H9 (cell line): ENCODE results near the gene FAM193B. TPM values are rescaled to one million over a fixed set of nuclear protein-coding genes. Genes with fewer than 3 reads are reported as not detected.

Source experiments
- DNase-seq: peaks from one replicate; pipeline ENCODE4 v3.0.0-alpha.2; 2017
- H2AFZ ChIP-seq: one replicate; pipeline ENCODE4 v1.6.1; 2013; ENCODE audit warnings: mild to moderate bottlenecking, low read length, control low read depth, moderate library complexity
- H2AK5ac ChIP-seq: 2 replicates; pipeline ENCODE4 v1.6.1; 2013; ENCODE audit warnings: low read length, control low read depth, mixed read lengths; ENCODE audit not compliant: insufficient read length
- H2BK120ac ChIP-seq: one replicate; pipeline ENCODE4 v1.6.1; 2013; ENCODE audit warnings: low read depth, mild to moderate bottlenecking, low read length, control low read depth, inconsistent platforms; ENCODE audit not compliant: poor library complexity, severe bottlenecking
- H2BK12ac ChIP-seq: 2 replicates; pipeline ENCODE4 v1.6.1; 2013; ENCODE audit warnings: low read length, control low read depth, mixed read lengths, low read depth; ENCODE audit not compliant: insufficient read length
- H2BK15ac ChIP-seq: 2 replicates; pipeline ENCODE4 v1.6.1; 2013; ENCODE audit warnings: low read depth, low read length, control low read depth
- H2BK20ac ChIP-seq: one replicate; pipeline ENCODE4 v1.6.1; 2013; ENCODE audit warnings: low read depth, mild to moderate bottlenecking, low read length, control low read depth, inconsistent platforms; ENCODE audit not compliant: poor library complexity, severe bottlenecking
- H2BK5ac ChIP-seq: 2 replicates; pipeline ENCODE4 v1.6.1; 2013; ENCODE audit warnings: low read length, control low read depth, mixed read lengths; ENCODE audit not compliant: insufficient read length
- H3K14ac ChIP-seq: 2 replicates; pipeline ENCODE4 v1.6.1; 2013; ENCODE audit warnings: low read length, control low read depth; ENCODE audit not compliant: insufficient read depth
- H3K18ac ChIP-seq: 2 replicates; pipeline ENCODE4 v1.6.1; 2013; ENCODE audit warnings: low read depth, mild to moderate bottlenecking, mixed read lengths, low read length, control low read depth; ENCODE audit not compliant: insufficient read length
- H3K23ac ChIP-seq: 2 replicates; pipeline ENCODE4 v1.6.1; 2013; ENCODE audit warnings: low read length, control low read depth, mixed read lengths, low read depth; ENCODE audit not compliant: insufficient read length
- H3K23me2 ChIP-seq: 2 replicates; pipeline ENCODE4 v1.6.1; 2013; ENCODE audit warnings: low read depth, mild to moderate bottlenecking, mixed read lengths, low read length, control low read depth; ENCODE audit not compliant: insufficient read length, poor library complexity, severe bottlenecking
- H3K27ac ChIP-seq: 2 replicates; pipeline ENCODE4 v1.5.1; 2013; ENCODE audit warnings: low read length, control low read depth, mixed read lengths, low read depth; ENCODE audit not compliant: insufficient read length
- H3K27me3 ChIP-seq: 2 replicates; pipeline ENCODE4 v1.6.1; 2013; ENCODE audit warnings: low read length, control low read depth, inconsistent platforms; ENCODE audit not compliant: insufficient read depth
- H3K4ac ChIP-seq: 2 replicates; pipeline ENCODE4 v1.6.1; 2013; ENCODE audit warnings: low read depth, mild to moderate bottlenecking, control low read depth, inconsistent platforms, low read length, moderate library complexity
- H3K4me1 ChIP-seq: 2 replicates; pipeline ENCODE4 v1.6.1; 2013; ENCODE audit warnings: low read length, control low read depth, inconsistent platforms; ENCODE audit not compliant: insufficient read depth
- H3K4me2 ChIP-seq: 2 replicates; pipeline ENCODE4 v1.6.1; 2013; ENCODE audit warnings: low read length, control low read depth, mixed read lengths; ENCODE audit not compliant: insufficient read length, insufficient read depth
- H3K56ac ChIP-seq: 2 replicates; pipeline ENCODE4 v1.6.1; 2013; ENCODE audit warnings: low read depth, mild to moderate bottlenecking, mixed read lengths, low read length, control low read depth; ENCODE audit not compliant: insufficient read length
- H3K79me1 ChIP-seq: 2 replicates; pipeline ENCODE4 v1.6.1; 2013; ENCODE audit warnings: low read depth, mild to moderate bottlenecking, moderate library complexity, low read length, control low read depth, inconsistent platforms; ENCODE audit not compliant: insufficient read depth, poor library complexity, severe bottlenecking
- H3K79me2 ChIP-seq: 2 replicates; pipeline ENCODE4 v1.6.1; 2013; ENCODE audit warnings: low read length, control low read depth, inconsistent platforms; ENCODE audit not compliant: insufficient read depth
- H3K9ac ChIP-seq: 2 replicates; pipeline ENCODE4 v1.6.1; 2013; ENCODE audit warnings: low read length, control low read depth, mixed read lengths; ENCODE audit not compliant: insufficient read length; ENCODE audit errors: extremely low read depth
- H3K9me3 ChIP-seq: one replicate; pipeline ENCODE4 v1.6.1; 2013; ENCODE audit warnings: low read depth, low read length, inconsistent platforms; ENCODE audit not compliant: control insufficient read depth
- H3T11ph ChIP-seq: one replicate; pipeline ENCODE4 v1.6.1; 2013; ENCODE audit warnings: mild to moderate bottlenecking, low read length, control low read depth, inconsistent platforms
- H4K20me1 ChIP-seq: one replicate; pipeline ENCODE4 v1.6.1; 2013; ENCODE audit not compliant: control insufficient read depth, insufficient read length, insufficient read depth
- H4K5ac ChIP-seq: 2 replicates; pipeline ENCODE4 v1.6.1; 2013; ENCODE audit warnings: low read depth, mild to moderate bottlenecking, mixed read lengths, low read length, control low read depth; ENCODE audit not compliant: insufficient read length
- H4K8ac ChIP-seq: replicated peaks from 2 replicates; pipeline ENCODE4 v1.6.1; 2013; ENCODE audit warnings: low read length, control low read depth, mixed read lengths, low read depth; ENCODE audit not compliant: insufficient read length
- H4K91ac ChIP-seq: 2 replicates; pipeline ENCODE4 v1.6.1; 2013; ENCODE audit warnings: low read depth, mild to moderate bottlenecking, moderate library complexity, mixed read lengths, low read length, control low read depth; ENCODE audit not compliant: insufficient read length
- H3K27ac Mint-ChIP-seq, 3 experiments: 2 replicates in 2 of 3; 3 replicates in 1 of 3; pipeline ENCODE4 v1.8.0; 2020 to 2021; ENCODE audit warnings: mixed read lengths in 3 of 3, mild to moderate bottlenecking in 1 of 3, moderate library complexity in 1 of 3
- H3K27me3 Mint-ChIP-seq: 2 replicates; pipeline ENCODE4 v1.8.0; 2021; ENCODE audit warnings: low read depth, mild to moderate bottlenecking, moderate library complexity, mixed read lengths
- H3K36me3 Mint-ChIP-seq, 3 experiments: 2 replicates in 2 of 3; 3 replicates in 1 of 3; pipeline ENCODE4 v1.8.0; 2020 to 2021; ENCODE audit warnings: low read depth in 3 of 3, mixed read lengths in 3 of 3; ENCODE audit not compliant: insufficient read depth in 1 of 3
- H3K4me1 Mint-ChIP-seq, 2 experiments: 2 replicates each; pipeline ENCODE4 v1.8.0; 2020; ENCODE audit warnings: mixed read lengths in 2 of 2
- H3K4me3 Mint-ChIP-seq, 2 experiments: 2 replicates in 1 of 2; 3 replicates in 1 of 2; pipeline ENCODE4 v1.8.0; 2020 to 2021; ENCODE audit warnings: mild to moderate bottlenecking in 2 of 2, mixed read lengths in 2 of 2, moderate library complexity in 1 of 2
- H3K9me3 Mint-ChIP-seq, 2 experiments: 2 replicates in 1 of 2; 3 replicates in 1 of 2; pipeline ENCODE4 v1.8.0; 2020; ENCODE audit warnings: mild to moderate bottlenecking in 2 of 2, mixed read lengths in 2 of 2, moderate library complexity in 1 of 2
- CTCF ChIP-seq: fragments of 200-600 bp; sonication (generic); conservative IDR thresholded peaks from 3 replicates; pipeline ENCODE4 v1.8.0; 2021; ENCODE audit warnings: antibody characterized with exemption, mild to moderate bottlenecking
- WGBS: extraction: QIAGEN DNeasy Blood & Tissue Kit; methylation state at CpG from one replicate; pipeline ENCODE4 v1.1.7; 2013; ENCODE audit warnings: missing lambda C conversion rate, low lambda C conversion rate, mixed read lengths; ENCODE audit not compliant: insufficient read length; ENCODE audit errors: extremely low coverage; 5-methylcytosine and 5-hydroxymethylcytosine counted together
- total RNA-seq: library from RNA; stranded (reverse); gene quantifications from 2 replicates; pipeline ENCODE4 v1.2.1, GENCODE V29; 2021

FAM193B gene
- total RNA-seq, 1 experiment from 2014 or later: 71.5 TPM

GRCh38 chr5:177524539-177524900, 29.8 kb downstream of the FAM193B start:
- no peaks in the 10 kb centered on the region for H3K27me3 Mint-ChIP-seq

More at GRCh38 chr5:177524539-177524900, 29.8 kb downstream of the FAM193B start:
- H2AK5ac ChIP-seq: no peak overlapping the region
- no peak overlapping the region for H2BK5ac ChIP-seq
- no peak overlapping the region for H3K23ac ChIP-seq
- no peak overlapping the region for H4K91ac ChIP-seq
- no peak for DNase-seq
- Mint-ChIP-seq H3K4me1 (no peaks in the 10 kb centered on the region), H3K4me3 (no peak overlapping the region), H3K27ac (no peak overlapping the region), H3K36me3 (peaks cover 24 to 42% (median 41%) of the 10 kb centered on the region in 3 experiments; a peak in 6 of 7 replicates), H3K9me3 (no peaks in the 10 kb centered on the region; a peak in 1 of 5 replicates)
- no peak overlapping the region for H2BK20ac ChIP-seq
- no CpG with 5 or more reads among the region's 12 CpGs for WGBS
- H3K4me2 ChIP-seq: no peak overlapping the region
- H3K9ac ChIP-seq: no peak overlapping the region
- H3K18ac ChIP-seq: no peak overlapping the region
- no peak overlapping the region for H2AFZ ChIP-seq
- no peak for TF ChIP-seq CTCF
- H3K4me1 ChIP-seq: no peaks in the 10 kb centered on the region
- no peak overlapping the region for H3K14ac ChIP-seq
- no peaks in the 10 kb centered on the region for H3K9me3 ChIP-seq
- no peak overlapping the region for H3T11ph ChIP-seq
- H3K27ac ChIP-seq: no peak overlapping the region
- H4K8ac ChIP-seq: no peak overlapping the region
- H4K5ac ChIP-seq: no peak overlapping the region
- no peaks in the 10 kb centered on the region for H3K79me2 ChIP-seq
- H3K4ac ChIP-seq: no peak overlapping the region
- H2BK120ac ChIP-seq: no peak overlapping the region
- no peaks in the 10 kb centered on the region for H3K23me2 ChIP-seq
- H3K79me1 ChIP-seq: no peaks in the 10 kb centered on the region
- no peak overlapping the region for H3K56ac ChIP-seq
- no peak overlapping the region for H2BK12ac ChIP-seq
- H4K20me1 ChIP-seq: no peaks in the 10 kb centered on the region
- H3K27me3 ChIP-seq: no peaks in the 10 kb centered on the region
- H2BK15ac ChIP-seq: no peak overlapping the region
